LNCAP (cell line): Measurements from ENCODE around the gene TADA3.
A peak's percentile ranks its signal among the peaks of the same experiment; 100 is the strongest.

Experiments used
- CTCF ChIP-seq: fragments of 450-650 bp; IDR thresholded peaks from 2 replicates; pipeline ENCODE4 v1.5.1; 2017; ENCODE audit warnings: mild to moderate bottlenecking

TADA3 gene

GRCh38 chr3:9831253-9831652, 39.0 kb upstream of the TADA3 start:
- TF ChIP-seq CTCF = no peak

GRCh38 chr3:9828801-9829755, 36.8 kb upstream of the TADA3 start:
- no peak for TF ChIP-seq CTCF

- TF ChIP-seq CTCF = 0 out of 2 replicates have a peak, but pooled peaks have one; percentile 29
These were observed 34.7 kb upstream of the TADA3 start for GRCh38 chr3:9826815-9827573.

GRCh38 chr3:9825451-9826040, 33.3 kb upstream of the TADA3 start:
- TF ChIP-seq CTCF = no peak

- peak; percentile 29; the same call in 1 of the 2 replicates for TF ChIP-seq CTCF
These were observed 28.7 kb upstream of the TADA3 start for GRCh38 chr3:9820946-9821345.

- TF ChIP-seq CTCF = no peak
These were observed 28.3 kb upstream of the TADA3 start for GRCh38 chr3:9820543-9820942.

GRCh38 chr3:9818666-9819335, 26.5 kb upstream of the TADA3 start:
- no peak for TF ChIP-seq CTCF
